NCI-H345 treated with DMSO at 0.1 percent for 48 hours (cell line): Measurements from ENCODE around the gene CA14.
"Not testable (repeated sequence)": the region's sequence is repeated elsewhere in the genome, so short reads cannot be mapped to it uniquely, and the experiment has no call there.

ENCODE experiments used
- DNase-seq: peaks from one replicate; lab custom pipeline; 2025; ENCODE audit not compliant: unreplicated experiment; lab: John Stamatoyannopoulos, UW

CA14 gene

GRCh38 chr1:150235852-150236613, 21.5 kb upstream of the CA14 start, which contains the start of gene ANP32E:
Gene ANP32E (minus strand): TSS chr1:150236112. CDS start chr1:150235786, 326 bp downstream.
- DNase-seq, result peak; percentile 100

GRCh38 chr1:150236614-150237100, 20.9 kb upstream of the CA14 start:
- no peak for DNase-seq

GRCh38 chr1:150237176-150237575, 20.4 kb upstream of the CA14 start:
- DNase-seq, result not testable (repeated sequence)

- DNase-seq, result no peak
Measured at GRCh38 chr1:150237746-150238145, 19.8 kb upstream of the CA14 start.

- DNase-seq, result no peak
Measured at GRCh38 chr1:150243003-150243402, 14.6 kb upstream of the CA14 start.

GRCh38 chr1:150249936-150250335, 7.6 kb upstream of the CA14 start:
- DNase-seq, result no peak

- DNase-seq, result peak; percentile 61
Measured at GRCh38 chr1:150256198-150256553, 1.4 kb upstream of the CA14 start.

GRCh38 chr1:150256554-150257341, 826 bp upstream of the CA14 start:
- DNase-seq, result no peak

GRCh38 chr1:150259217-150259616, 1.6 kb downstream of the CA14 start:
- DNase-seq, result no peak

- no peak for DNase-seq
Measured at GRCh38 chr1:150259758-150260669, 2.4 kb downstream of the CA14 start.

- DNase-seq, result no peak
Measured at GRCh38 chr1:150261367-150261766, 3.8 kb downstream of the CA14 start.

- no peak for DNase-seq
Measured at GRCh38 chr1:150262388-150263320, 5.1 kb downstream of the CA14 start.

- no peak for DNase-seq
Measured at GRCh38 chr1:150263549-150263948, 6.0 kb downstream of the CA14 start.

- DNase-seq, result no peak
Measured at GRCh38 chr1:150267896-150268295, 10.3 kb downstream of the CA14 start.

GRCh38 chr1:150268340-150268704, 10.7 kb downstream of the CA14 start:
- no peak for DNase-seq

- peak; percentile 99 for DNase-seq
Measured at GRCh38 chr1:150268705-150269403, 11.3 kb downstream of the CA14 start, which contains the start of gene APH1A. Gene APH1A (minus strand): TSS chr1:150269016. CDS start chr1:150268810, 206 bp downstream.

- DNase-seq, result no peak
Measured at GRCh38 chr1:150269451-150269850, 11.9 kb downstream of the CA14 start.

GRCh38 chr1:150271291-150271959, 13.9 kb downstream of the CA14 start:
- DNase-seq, result no peak

- no peak for DNase-seq
Measured at GRCh38 chr1:150273311-150273710, 15.7 kb downstream of the CA14 start.
